ENCODE results near the gene ALX4.

ALX4 gene

GRCh38 chr11:44241851-44242250 lies 68.1 kb downstream of the ALX4 start:
- Histone ChIP-seq H4K20me1 (ENCODE audit: insufficient read depth, low read length) (no peaks in the 10 kb centered on the region; the same call in 1 of the 2 replicates), H3K9ac (ENCODE audit: low read length) (no peak overlapping the region), H3K9me3 (ENCODE audit: insufficient read depth, low read length) (no peaks in the 10 kb centered on the region), H3K36me3 (replicated peaks; ENCODE audit: low read depth, low read length) (peaks cover 15% of the 10 kb centered on the region), H3K27me3 (ENCODE audit: low read depth, low read length) (no peaks in the 10 kb centered on the region), H3K27ac (ENCODE audit: low read length) (no peak overlapping the region), H3K4me3 (ENCODE audit: low read length) (no peak overlapping the region), H2AFZ (ENCODE audit: low read depth, low read length) (no peak overlapping the region), H3K4me2 (ENCODE audit: low read length) (no peak overlapping the region), H3K4me1 (ENCODE audit: low read length) (peaks cover 17% of the 10 kb centered on the region), H3K79me2 (ENCODE audit: low read length) (no peaks in the 10 kb centered on the region)
- TF ChIP-seq EZH2phosphoT487 (IDR thresholded peaks at IDR 0.05; ENCODE audit: low read depth) = no peak
- TF ChIP-seq, protein P1, sequence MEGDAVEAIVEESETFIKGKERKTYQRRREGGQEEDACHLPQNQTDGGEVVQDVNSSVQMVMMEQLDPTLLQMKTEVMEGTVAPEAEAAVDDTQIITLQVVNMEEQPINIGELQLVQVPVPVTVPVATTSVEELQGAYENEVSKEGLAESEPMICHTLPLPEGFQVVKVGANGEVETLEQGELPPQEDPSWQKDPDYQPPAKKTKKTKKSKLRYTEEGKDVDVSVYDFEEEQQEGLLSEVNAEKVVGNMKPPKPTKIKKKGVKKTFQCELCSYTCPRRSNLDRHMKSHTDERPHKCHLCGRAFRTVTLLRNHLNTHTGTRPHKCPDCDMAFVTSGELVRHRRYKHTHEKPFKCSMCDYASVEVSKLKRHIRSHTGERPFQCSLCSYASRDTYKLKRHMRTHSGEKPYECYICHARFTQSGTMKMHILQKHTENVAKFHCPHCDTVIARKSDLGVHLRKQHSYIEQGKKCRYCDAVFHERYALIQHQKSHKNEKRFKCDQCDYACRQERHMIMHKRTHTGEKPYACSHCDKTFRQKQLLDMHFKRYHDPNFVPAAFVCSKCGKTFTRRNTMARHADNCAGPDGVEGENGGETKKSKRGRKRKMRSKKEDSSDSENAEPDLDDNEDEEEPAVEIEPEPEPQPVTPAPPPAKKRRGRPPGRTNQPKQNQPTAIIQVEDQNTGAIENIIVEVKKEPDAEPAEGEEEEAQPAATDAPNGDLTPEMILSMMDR (IDR thresholded peaks at IDR 0.05; ENCODE audit: low read depth, low read length) = no peak

DNA sequence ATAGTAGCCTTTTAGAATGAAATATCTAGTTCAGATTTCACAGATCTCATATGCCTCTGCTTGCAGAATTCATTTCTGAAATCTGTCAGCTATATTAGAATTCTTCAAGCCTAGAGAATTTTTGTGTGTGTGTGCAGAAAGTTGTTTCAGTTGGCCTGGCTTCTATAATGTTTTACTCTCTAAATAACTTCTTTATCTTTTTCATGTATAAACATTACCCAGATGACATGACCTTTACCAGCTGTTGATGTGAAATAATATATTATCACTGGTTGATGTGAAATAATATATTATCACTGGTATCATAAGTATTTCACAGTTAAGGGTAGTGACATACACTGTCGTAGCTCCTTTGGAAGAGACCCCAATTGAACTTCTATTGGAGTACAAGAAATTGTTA lies 72.8 kb downstream of the ALX4 start:
- Histone ChIP-seq H2AFZ (ENCODE audit: low read depth, low read length) (no peak overlapping the region), H3K27ac (ENCODE audit: low read length) (no peak overlapping the region), H3K36me3 (replicated peaks; ENCODE audit: low read depth, low read length) (peaks cover 8% of the 10 kb centered on the region), H3K79me2 (ENCODE audit: low read length) (no peaks in the 10 kb centered on the region), H3K9me3 (ENCODE audit: insufficient read depth, low read length) (no peaks in the 10 kb centered on the region), H3K27me3 (ENCODE audit: low read depth, low read length) (no peaks in the 10 kb centered on the region), H3K4me2 (ENCODE audit: low read length) (no peak overlapping the region), H3K4me3 (ENCODE audit: low read length) (no peak overlapping the region), H3K4me1 (ENCODE audit: low read length) (no peaks in the 10 kb centered on the region), H4K20me1 (ENCODE audit: insufficient read depth, low read length) (no peaks in the 10 kb centered on the region; the same call in 1 of the 2 replicates), H3K9ac (ENCODE audit: low read length) (no peak overlapping the region)
- TF ChIP-seq EZH2phosphoT487 (IDR thresholded peaks at IDR 0.05; ENCODE audit: low read depth) = no peak
- TF ChIP-seq, protein P1 (IDR thresholded peaks at IDR 0.05; ENCODE audit: low read depth, low read length) = no peak

DNA sequence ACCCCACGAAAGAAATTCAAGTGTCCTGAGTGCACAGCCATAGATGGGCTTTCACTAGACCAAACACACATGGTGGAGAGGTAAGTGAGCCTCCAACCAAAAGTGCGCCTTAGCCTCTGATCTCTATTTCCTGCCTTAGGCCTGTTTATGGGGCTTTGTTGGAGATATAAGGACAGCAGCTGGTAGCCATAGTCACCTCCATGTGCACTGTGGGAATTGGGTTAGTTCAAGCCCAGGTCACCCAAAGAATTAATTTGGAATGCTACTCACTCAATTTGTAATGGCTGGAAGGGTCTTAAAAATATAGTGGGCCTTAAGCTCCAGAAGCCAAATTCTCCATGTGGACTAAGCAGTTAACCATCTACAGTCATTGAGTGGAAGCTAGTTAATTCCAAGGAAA lies 73.6 kb downstream of the ALX4 start:
- no peak overlapping the region for H3K27ac ChIP-seq (ENCODE audit: low read length)
- H3K27me3 ChIP-seq (ENCODE audit: low read depth, low read length) = no peaks in the 10 kb centered on the region
- H2AFZ ChIP-seq (ENCODE audit: low read depth, low read length) = no peak overlapping the region
- H3K4me1 ChIP-seq (ENCODE audit: low read length) = no peaks in the 10 kb centered on the region
- H3K36me3 ChIP-seq (replicated peaks; ENCODE audit: low read depth, low read length) = peaks cover 8% of the 10 kb centered on the region
- no peak overlapping the region for H3K4me3 ChIP-seq (ENCODE audit: low read length)
- no peak overlapping the region for H3K9ac ChIP-seq (ENCODE audit: low read length)
- H4K20me1 ChIP-seq (ENCODE audit: insufficient read depth, low read length) = no peaks in the 10 kb centered on the region; the same call in 1 of the 2 replicates
- H3K9me3 ChIP-seq (ENCODE audit: insufficient read depth, low read length) = no peaks in the 10 kb centered on the region
- H3K4me2 ChIP-seq (ENCODE audit: low read length) = no peak overlapping the region
- no peaks in the 10 kb centered on the region for H3K79me2 ChIP-seq (ENCODE audit: low read length)
- TF ChIP-seq, protein P1 (IDR thresholded peaks at IDR 0.05; ENCODE audit: low read depth, low read length) = no peak
- no peak for TF ChIP-seq EZH2phosphoT487 (IDR thresholded peaks at IDR 0.05; ENCODE audit: low read depth)

- H3K4me3 ChIP-seq (ENCODE audit: low read length) = no peak overlapping the region
- no peaks in the 10 kb centered on the region for H3K9me3 ChIP-seq (ENCODE audit: insufficient read depth, low read length)
- no peak overlapping the region for H2AFZ ChIP-seq (ENCODE audit: low read depth, low read length)
- H3K9ac ChIP-seq (ENCODE audit: low read length) = no peak overlapping the region
- no peaks in the 10 kb centered on the region for H3K79me2 ChIP-seq (ENCODE audit: low read length)
- TF ChIP-seq EZH2phosphoT487 (IDR thresholded peaks at IDR 0.05; ENCODE audit: low read depth) = no peak
- TF ChIP-seq, protein P1 (IDR thresholded peaks at IDR 0.05; ENCODE audit: low read depth, low read length) = no peak
- peaks cover 8% of the 10 kb centered on the region for H3K36me3 ChIP-seq (replicated peaks; ENCODE audit: low read depth, low read length)
- H3K4me1 ChIP-seq (ENCODE audit: low read length) = no peaks in the 10 kb centered on the region
- no peak overlapping the region for H3K27ac ChIP-seq (ENCODE audit: low read length)
- H3K27me3 ChIP-seq (ENCODE audit: low read depth, low read length) = no peaks in the 10 kb centered on the region
- no peaks in the 10 kb centered on the region; the same call in 1 of the 2 replicates for H4K20me1 ChIP-seq (ENCODE audit: insufficient read depth, low read length)
- no peak overlapping the region for H3K4me2 ChIP-seq (ENCODE audit: low read length)
These were observed 74.2 kb downstream of the ALX4 start for GRCh38 chr11:44235765-44236201.
